NCI-H510A (cell line): ENCODE data around the gene BBS9.

ENCODE experiments used
- DNase-seq: peaks from one replicate; lab custom pipeline; 2025; lab: John Stamatoyannopoulos, UW

BBS9 gene

DNA sequence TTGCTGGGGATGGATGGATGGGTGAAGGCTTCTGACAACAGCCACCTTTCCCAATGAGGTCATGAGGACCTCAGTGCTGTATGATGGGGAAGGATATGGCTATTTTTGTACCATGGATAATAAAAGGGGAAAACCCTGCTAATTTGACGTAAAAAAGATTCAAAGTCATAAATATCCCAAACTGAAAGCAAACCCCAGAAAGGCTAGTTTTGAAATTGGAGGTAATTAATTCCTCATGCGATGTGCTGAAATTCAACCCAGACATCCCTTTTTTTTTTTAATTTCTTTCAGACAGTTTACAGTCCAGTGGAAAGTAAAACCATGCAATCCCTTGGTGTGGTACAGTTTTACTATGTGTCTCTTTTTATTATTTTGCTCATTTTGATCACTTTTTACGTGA lies 521.5 kb downstream of the BBS9 start:
- DNase-seq = no peak

- DNase-seq = no peak
Measured at GRCh38 chr7:33651998-33652515, 522.7 kb downstream of the BBS9 start.

DNA sequence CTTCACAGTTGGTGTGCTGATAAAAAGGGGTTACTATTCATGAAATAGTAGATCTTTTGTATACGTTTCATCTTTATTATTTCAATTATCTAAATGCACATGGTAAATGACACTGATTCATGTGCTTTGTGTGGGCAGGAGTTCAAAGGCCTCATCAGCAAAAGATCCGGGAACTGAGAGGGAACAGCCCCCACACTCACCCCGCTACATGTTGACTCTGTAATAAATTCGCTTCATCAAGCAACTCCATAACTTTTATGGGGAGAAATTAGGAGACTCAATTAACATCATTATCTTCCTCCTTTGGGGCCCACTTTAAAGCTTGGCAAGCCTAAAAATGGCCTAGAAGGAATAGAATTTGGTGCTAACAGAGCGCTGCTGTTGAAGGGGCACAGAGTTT lies 525.3 kb downstream of the BBS9 start:
- DNase-seq = no peak
